WI38 (cell line): ENCODE results near the gene RALGDS.

Experiments
- H3K4me3 ChIP-seq: 2 replicates; pipeline ENCODE4 v1.5.1; 2011; ENCODE audit warnings: low read depth, mild to moderate bottlenecking, control low read depth, low read length
- TF ChIP-seq, protein P1 (sequence below): IDR thresholded peaks from 2 replicates; pipeline ENCODE4 v1.5.1; 2012; ENCODE audit warnings: low read depth, mild to moderate bottlenecking, control low read depth, low read length

RALGDS gene

DNA sequence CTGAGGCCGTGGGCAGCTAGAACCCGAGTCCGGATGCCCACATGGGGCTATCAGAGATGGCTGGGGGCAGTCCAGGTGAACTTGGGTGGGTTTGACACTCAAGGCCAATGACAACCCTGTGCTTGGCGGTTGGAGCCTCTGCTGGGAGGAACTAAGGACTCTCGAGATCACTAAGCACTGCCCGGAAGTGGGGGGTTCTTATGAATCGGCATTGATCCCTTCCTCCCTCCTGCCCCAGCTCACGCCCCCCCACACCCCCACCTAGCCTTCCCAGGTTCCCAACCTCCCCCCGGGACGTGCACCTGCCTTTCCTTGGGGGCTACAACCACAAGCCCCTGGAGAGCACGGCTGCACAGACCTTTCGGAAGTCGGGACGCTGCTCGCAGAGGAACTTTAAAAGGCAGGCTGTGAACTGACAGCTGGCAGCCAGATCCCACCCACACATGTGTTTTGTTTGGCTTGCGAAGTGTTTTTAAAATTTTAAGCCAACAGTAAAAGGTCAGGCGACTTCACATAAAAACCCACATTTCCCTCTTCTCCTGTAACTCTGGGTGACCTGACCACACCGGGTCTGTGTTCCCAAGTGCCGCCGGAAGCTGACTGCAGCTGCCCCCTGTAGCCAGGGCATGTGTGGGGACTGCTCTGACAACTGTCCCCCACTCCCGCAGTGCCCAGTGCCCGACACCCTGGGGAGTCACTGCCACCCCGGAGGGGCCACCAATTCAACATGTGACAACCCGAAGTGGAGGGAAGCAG, 5.1 kb upstream of the RALGDS start:
- TF ChIP-seq, protein P1, sequence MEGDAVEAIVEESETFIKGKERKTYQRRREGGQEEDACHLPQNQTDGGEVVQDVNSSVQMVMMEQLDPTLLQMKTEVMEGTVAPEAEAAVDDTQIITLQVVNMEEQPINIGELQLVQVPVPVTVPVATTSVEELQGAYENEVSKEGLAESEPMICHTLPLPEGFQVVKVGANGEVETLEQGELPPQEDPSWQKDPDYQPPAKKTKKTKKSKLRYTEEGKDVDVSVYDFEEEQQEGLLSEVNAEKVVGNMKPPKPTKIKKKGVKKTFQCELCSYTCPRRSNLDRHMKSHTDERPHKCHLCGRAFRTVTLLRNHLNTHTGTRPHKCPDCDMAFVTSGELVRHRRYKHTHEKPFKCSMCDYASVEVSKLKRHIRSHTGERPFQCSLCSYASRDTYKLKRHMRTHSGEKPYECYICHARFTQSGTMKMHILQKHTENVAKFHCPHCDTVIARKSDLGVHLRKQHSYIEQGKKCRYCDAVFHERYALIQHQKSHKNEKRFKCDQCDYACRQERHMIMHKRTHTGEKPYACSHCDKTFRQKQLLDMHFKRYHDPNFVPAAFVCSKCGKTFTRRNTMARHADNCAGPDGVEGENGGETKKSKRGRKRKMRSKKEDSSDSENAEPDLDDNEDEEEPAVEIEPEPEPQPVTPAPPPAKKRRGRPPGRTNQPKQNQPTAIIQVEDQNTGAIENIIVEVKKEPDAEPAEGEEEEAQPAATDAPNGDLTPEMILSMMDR = no peak
- H3K4me3 ChIP-seq = no peak overlapping the region

DNA sequence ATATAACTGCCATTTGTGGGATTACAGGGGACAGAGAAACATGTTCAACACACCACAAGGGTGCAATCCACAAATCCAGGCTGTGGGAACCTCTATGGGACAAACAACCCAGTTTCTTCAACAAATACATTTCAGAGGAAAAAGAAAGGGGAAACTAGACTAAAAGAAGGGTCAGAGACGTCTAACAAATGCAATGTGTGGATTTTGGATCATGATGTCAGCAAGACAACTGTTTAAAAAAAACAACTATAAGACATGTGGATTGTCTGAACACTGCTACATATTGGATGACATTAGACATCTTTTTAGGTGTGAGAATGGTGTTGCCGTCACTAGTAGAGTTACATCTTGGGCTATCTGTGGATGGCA, 3.9 kb upstream of the RALGDS start:
- TF ChIP-seq, protein P1 = no peak
- no peak overlapping the region for H3K4me3 ChIP-seq

DNA sequence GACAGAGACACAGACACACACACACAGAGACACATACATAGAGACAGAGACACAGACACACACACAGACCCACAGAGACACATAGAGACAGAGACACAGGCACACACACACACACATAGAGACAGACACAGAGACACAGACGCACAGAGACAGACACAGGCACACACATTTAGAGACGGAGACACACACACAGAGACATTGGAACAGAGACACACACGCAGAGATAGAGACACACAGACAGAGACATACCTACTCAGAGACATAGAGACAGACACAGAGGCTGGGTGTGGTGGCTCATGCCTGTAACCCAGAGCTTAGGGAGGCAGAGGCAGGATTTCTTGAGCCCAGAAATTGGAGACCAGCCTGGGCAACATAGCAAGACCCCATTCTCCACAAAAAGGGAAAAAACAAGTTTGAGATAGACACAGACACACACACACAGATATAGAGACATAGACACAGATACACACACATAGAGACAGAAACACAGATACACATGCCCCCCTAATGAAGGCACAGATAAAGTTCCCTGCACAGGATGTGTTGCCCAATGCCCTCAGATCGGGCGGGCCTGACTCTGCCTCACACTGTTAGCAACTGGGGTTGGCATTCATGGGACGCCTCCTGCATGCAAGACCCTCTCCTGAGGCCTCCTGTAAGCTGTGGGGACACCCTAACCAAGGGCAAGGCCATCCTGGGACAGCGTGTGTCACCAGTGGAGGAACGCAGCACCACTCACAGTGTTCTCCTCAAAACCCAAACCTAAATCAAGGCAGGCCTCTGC, 3.3 kb upstream of the RALGDS start:
- TF ChIP-seq, protein P1 = no peak
- no peak overlapping the region for H3K4me3 ChIP-seq

DNA sequence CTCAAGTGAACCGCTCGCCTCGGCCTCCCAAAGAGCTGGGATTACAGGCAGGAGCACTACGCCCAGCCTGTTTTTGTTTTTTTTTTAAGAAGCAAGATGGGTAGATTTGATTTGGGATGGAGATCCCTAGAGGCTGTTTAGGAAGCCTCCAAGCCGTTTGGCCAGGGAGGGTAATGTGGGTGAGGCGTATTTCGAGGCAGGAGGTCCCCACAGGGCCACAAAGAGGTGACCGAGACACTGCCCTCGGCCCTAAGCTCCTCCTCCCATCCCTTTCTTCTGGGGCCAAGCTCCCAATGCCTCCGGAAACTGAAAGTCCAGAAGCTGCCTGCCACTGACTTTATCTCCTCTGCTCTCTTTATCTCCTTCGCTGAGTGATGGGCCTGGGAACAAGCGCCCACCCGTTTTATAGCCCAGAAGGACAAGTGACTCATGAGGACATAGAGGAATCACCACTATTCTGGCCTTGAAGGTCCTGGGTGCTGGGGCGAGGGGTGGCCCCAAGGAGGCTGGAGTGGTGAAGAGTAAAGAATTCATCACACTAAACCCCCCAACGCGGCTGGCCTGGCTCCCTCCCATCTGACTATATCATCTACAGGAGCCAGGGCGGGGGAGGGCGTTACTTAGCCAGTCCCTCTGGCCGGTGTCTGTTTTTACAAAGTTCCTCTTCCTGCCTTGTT, 2.0 kb upstream of the RALGDS start:
- TF ChIP-seq, protein P1 = no peak
- no peak overlapping the region for H3K4me3 ChIP-seq

DNA sequence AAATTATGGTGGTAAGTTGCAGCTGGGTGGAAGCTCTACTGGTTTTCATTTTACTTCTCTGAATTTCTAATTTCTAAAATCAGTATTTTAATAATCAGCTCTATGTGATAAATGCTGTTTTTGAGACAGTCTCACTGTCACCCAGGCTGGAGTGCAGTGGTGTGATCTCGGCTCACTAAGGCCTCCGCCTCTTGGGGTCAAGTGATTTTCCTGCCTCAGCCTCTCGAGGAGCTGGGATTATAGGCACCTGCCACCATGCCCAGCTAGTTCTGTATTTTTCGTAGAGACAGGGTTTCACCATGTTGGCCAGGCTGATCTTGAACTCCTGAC, 1.5 kb upstream of the RALGDS start:
- H3K4me3 ChIP-seq = no peak overlapping the region

DNA sequence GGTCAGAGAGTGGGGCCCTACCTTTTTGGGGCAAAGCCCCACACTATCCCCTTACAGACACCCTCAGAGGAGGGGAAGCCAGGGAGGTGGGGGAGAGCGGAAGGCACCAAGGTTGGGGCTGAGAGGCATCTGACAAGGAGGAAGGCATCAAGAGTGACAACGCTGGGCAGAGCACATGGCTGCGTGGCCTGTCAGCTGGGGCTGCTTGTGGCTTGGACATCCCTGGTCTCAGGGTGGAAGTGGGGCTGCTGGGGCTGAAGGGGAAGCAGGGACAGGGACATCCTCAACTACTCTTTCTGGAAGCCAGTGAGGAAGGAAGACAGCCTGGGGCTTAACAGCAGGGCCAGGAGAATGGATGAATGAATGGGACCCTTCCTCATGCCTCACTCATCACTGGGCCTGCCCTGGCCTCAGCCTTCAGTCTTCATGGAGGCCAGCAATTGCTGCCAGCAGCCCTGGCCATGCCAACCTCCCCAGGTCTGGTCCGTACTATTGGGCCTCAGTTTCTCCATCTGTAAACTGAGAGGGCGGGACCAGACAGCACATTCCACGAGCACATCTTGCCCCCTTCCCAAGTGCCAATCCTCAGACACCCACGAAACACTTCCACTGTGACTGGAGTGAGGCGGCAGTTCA, 993 bp upstream of the RALGDS start:
- no peak overlapping the region for H3K4me3 ChIP-seq
- TF ChIP-seq, protein P1 = no peak

More for the DNA sequence above, 1.5 kb upstream of the RALGDS start:
- TF ChIP-seq, protein P1 = no peak
